Caco-2 (cell line): ENCODE measurements around the gene OR4E2. TPM values are rescaled to one million over a fixed set of nuclear protein-coding genes. Genes with fewer than 3 reads are reported as not detected.

Experiments used
- Bru-seq: library from RNA; stranded (reverse); fragments of 400-500 nt; gene quantifications from one replicate; lab custom pipeline; 2021; lab: Mats Ljungman, UMichigan
- BruChase-seq, 2 experiments: library from RNA; stranded (reverse); fragments of 400-500 nt; gene quantifications; one replicate each; lab custom pipeline; 2021; lab: Mats Ljungman, UMichigan
- BruUV-seq: library from RNA; stranded (reverse); fragments of 400-500 nt; replicated peaks from 2 replicates; lab custom pipeline; 2021; lab: Mats Ljungman, UMichigan
- CTCF ChIA-PET: fragments of 300-600 bp; sonication (Branson Sonifier 250); formaldehyde crosslinking; loops from one replicate; lab custom pipeline; 2022; ENCODE audit warnings: antibody characterized with exemption; lab: Charles Lee
- POLR2A ChIA-PET: fragments of 300-600 bp; sonication (Branson Sonifier 250); formaldehyde crosslinking; loops from one replicate; lab custom pipeline; 2022; ENCODE audit warnings: antibody characterized with exemption; lab: Charles Lee
- DNase-seq, 2 experiments: peaks; one replicate each; pipeline versions ENCODE4 v3.0.0 to v3.0.0-alpha.2; 2020 to 2022
- H3K27me3 ChIP-seq: replicated peaks from 2 replicates; pipeline ENCODE4 v1.6.0; 2011; ENCODE audit warnings: low read length; ENCODE audit not compliant: control insufficient read depth, insufficient read depth
- H3K36me3 ChIP-seq: 2 replicates; pipeline ENCODE4 v1.5.1; 2011; ENCODE audit warnings: low read length; ENCODE audit not compliant: control insufficient read depth, insufficient read depth
- H3K4me1 ChIP-seq: fragments of 250-450 bp; sonication (Bioruptor Pico); 2 replicates; pipeline ENCODE4 v1.5.1; 2020; ENCODE audit warnings: mild to moderate bottlenecking
- H3K4me3 ChIP-seq: 2 replicates; pipeline ENCODE4 v1.5.1; 2011; ENCODE audit warnings: low read depth, mild to moderate bottlenecking, control low read depth, low read length
- H3K9me3 ChIP-seq: fragments of 250-450 bp; sonication (Bioruptor Pico); 2 replicates; pipeline ENCODE4 v1.5.1; 2020; ENCODE audit warnings: mild to moderate bottlenecking, moderate library complexity
- H3K27ac Mint-ChIP-seq: one replicate; pipeline ENCODE4 v1.8.0; 2022; ENCODE audit warnings: mixed read lengths; ENCODE audit not compliant: unreplicated experiment
- H3K27me3 Mint-ChIP-seq: one replicate; pipeline ENCODE4 v1.8.0; 2022; ENCODE audit warnings: mixed read lengths; ENCODE audit not compliant: insufficient read depth, unreplicated experiment
- H3K36me3 Mint-ChIP-seq: one replicate; pipeline ENCODE4 v1.8.0; 2022; ENCODE audit warnings: mild to moderate bottlenecking, mixed read lengths; ENCODE audit not compliant: insufficient read depth, unreplicated experiment
- H3K4me1 Mint-ChIP-seq: one replicate; pipeline ENCODE4 v1.8.0; 2022; ENCODE audit warnings: low read depth, mixed read lengths; ENCODE audit not compliant: unreplicated experiment
- H3K4me3 Mint-ChIP-seq: one replicate; pipeline ENCODE4 v1.8.0; 2022; ENCODE audit warnings: mild to moderate bottlenecking, moderate library complexity, mixed read lengths; ENCODE audit not compliant: unreplicated experiment
- H3K9me3 Mint-ChIP-seq: one replicate; pipeline ENCODE4 v1.8.0; 2022; ENCODE audit warnings: mixed read lengths; ENCODE audit not compliant: unreplicated experiment
- CTCF ChIP-seq, 2 experiments: fragments of 200-600 bp in 1 of 2; IDR thresholded peaks; 1 replicate in 1 of 2; 2 replicates in 1 of 2; pipeline versions ENCODE4 v1.5.1 to v1.8.0; 2011 to 2022; ENCODE audit warnings: antibody characterized with exemption in 1 of 2, control low read depth in 1 of 2, inconsistent platforms in 1 of 2, low read depth in 1 of 2, low read length in 1 of 2, mild to moderate bottlenecking in 1 of 2, moderate library complexity in 1 of 2; ENCODE audit not compliant: insufficient read depth in 1 of 2, severe bottlenecking in 1 of 2, unreplicated experiment in 1 of 2
- intact Hi-C: fragments of 100-400 bp; cut with micrococcal nuclease; formaldehyde crosslinking; loops from one replicate; pipeline ENCODE4 v1.10.0; 2022; ENCODE audit not compliant: unreplicated experiment
- long read RNA-seq: library from polyadenylated mRNA; stranded (forward); transcript quantifications from one replicate; pipeline ENCODE4 v2.0.0, GENCODE V29; 2022
- total RNA-seq: library from RNA; stranded (reverse); gene quantifications from 2 replicates; pipeline ENCODE4 v1.2.3, GENCODE V29; 2022

OR4E2 gene, protein sequence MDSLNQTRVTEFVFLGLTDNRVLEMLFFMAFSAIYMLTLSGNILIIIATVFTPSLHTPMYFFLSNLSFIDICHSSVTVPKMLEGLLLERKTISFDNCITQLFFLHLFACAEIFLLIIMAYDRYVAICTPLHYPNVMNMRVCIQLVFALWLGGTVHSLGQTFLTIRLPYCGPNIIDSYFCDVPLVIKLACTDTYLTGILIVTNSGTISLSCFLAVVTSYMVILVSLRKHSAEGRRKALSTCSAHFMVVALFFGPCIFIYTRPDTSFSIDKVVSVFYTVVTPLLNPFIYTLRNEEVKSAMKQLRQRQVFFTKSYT
- not detected in 2 replicates for total RNA-seq
- Bru-seq, nascent RNA = percentile 12 among the genes with signal in this experiment
- BruChase-seq, experiment 1, labeled RNA remaining after a 2-hour chase = percentile 16 among the genes with signal in this experiment
- BruChase-seq, experiment 2, labeled RNA remaining after a 6-hour chase = percentile 6 among the genes with signal in this experiment
- long read RNA-seq = 0 reads

DNA sequence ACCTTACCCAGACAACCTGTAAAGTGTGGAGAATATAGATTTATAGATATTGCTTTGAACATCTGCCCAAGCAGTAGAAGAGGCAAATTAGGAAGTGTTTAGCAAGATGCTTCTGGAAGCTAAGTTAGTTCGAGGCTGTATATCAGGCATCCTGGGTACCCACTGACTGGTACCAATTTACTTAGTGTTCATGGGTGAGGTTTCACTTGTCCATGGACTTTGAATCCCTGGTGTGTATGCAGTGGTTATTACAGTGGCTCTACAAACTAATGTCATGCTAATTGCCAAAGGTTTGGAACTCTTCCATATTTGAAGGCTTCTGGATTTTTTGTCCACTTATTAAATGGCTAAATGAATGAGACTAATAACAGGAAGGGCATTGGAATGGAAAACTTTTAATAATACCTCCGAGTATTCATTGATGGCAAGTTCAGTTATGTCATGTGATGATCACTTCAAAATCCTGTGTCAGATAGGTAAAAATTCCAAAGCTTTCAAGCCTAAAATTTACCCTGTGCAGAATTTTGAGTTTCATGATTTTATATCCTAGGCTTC, at the start of gene OR4E2:
Gene OR4E2, plus strand, starts transcription at position 505 of the 555 bp plus-strand sequence. CDS start 11,248 bp downstream, outside the sequence.
- BruUV-seq = no TSS peak
- Histone ChIP-seq H3K27me3 (no peaks in the 10 kb centered on the region), H3K36me3 (no peaks in the 10 kb centered on the region), H3K4me1 (no peaks in the 10 kb centered on the region), H3K4me3 (no peak within 1 kb of the TSS), H3K9me3 (no peaks in the 10 kb centered on the region)
- DNase-seq = no peak
- intact Hi-C loops = no loop called here
- ChIA-PET CTCF (interaction anchor here (0.5 to 0.7 kb wide), 2 partner anchors 469 to 849 kb away, joined by 3 read pairs; no protein-coding TSS in a partner anchor), POLR2A (no interaction called here)
- Mint-ChIP-seq H3K4me3 (no peak within 1 kb of the TSS), H3K27ac (no peak within 1 kb of the TSS), H3K9me3 (no peaks in the 10 kb centered on the region), H3K36me3 (no peaks in the 10 kb centered on the region), H3K27me3 (peaks cover 2% of the 10 kb centered on the region), H3K4me1 (no peaks in the 10 kb centered on the region)
- TF ChIP-seq CTCF (IDR thresholded peaks at IDR 0.05; ENCODE audit: insufficient read depth in 1 of 2, low read depth in 1 of 2, low read length in 1 of 2, severe bottlenecking in 1 of 2, unreplicated experiment in 1 of 2) = no peak

GRCh38 chr14:21612324-21612723, 41.3 kb upstream of the OR4E2 start:
- POLR2A ChIA-PET = no interaction called here

More at GRCh38 chr14:21612324-21612723, 41.3 kb upstream of the OR4E2 start:
- H3K36me3 ChIP-seq = no peaks in the 10 kb centered on the region
- Mint-ChIP-seq H3K27me3 (no peaks in the 10 kb centered on the region), H3K4me3 (no peak overlapping the region), H3K27ac (no peak overlapping the region), H3K36me3 (no peaks in the 10 kb centered on the region), H3K9me3 (no peaks in the 10 kb centered on the region), H3K4me1 (peaks cover 7% of the 10 kb centered on the region)
- CTCF ChIA-PET = no interaction called here
- intact Hi-C loops = no loop called here
- H3K4me1 ChIP-seq = no peaks in the 10 kb centered on the region
- peak in 1 of 2 experiments; percentile 21 for TF ChIP-seq CTCF (IDR thresholded peaks at IDR 0.05; ENCODE audit: insufficient read depth in 1 of 2, low read depth in 1 of 2, low read length in 1 of 2, severe bottlenecking in 1 of 2, unreplicated experiment in 1 of 2)
- peak in 1 of 2 experiments; percentile 5 for DNase-seq
- no peaks in the 10 kb centered on the region for H3K27me3 ChIP-seq
- no peaks in the 10 kb centered on the region for H3K9me3 ChIP-seq
- H3K4me3 ChIP-seq = no peak overlapping the region
- no TSS peak for BruUV-seq
